GM18951 (cell line): ENCODE measurements around the gene TRAPPC10.

Source experiments
- POLR2A ChIP-seq: IDR thresholded peaks from 4 replicates; pipeline ENCODE4 v1.6.1; 2011; ENCODE audit warnings: mild to moderate bottlenecking; ENCODE audit not compliant: insufficient read length, insufficient read depth; ENCODE audit errors: extremely low read depth
- in situ Hi-C: fragments of 300-500 bp; cut with MboI; formaldehyde crosslinking; loops from one replicate; pipeline ENCODE4 v1.12.0; 2022; ENCODE audit warnings: low sequenced_read_pairs, mixed read lengths, inconsistent platforms; ENCODE audit not compliant: unreplicated experiment

TRAPPC10 gene

DNA sequence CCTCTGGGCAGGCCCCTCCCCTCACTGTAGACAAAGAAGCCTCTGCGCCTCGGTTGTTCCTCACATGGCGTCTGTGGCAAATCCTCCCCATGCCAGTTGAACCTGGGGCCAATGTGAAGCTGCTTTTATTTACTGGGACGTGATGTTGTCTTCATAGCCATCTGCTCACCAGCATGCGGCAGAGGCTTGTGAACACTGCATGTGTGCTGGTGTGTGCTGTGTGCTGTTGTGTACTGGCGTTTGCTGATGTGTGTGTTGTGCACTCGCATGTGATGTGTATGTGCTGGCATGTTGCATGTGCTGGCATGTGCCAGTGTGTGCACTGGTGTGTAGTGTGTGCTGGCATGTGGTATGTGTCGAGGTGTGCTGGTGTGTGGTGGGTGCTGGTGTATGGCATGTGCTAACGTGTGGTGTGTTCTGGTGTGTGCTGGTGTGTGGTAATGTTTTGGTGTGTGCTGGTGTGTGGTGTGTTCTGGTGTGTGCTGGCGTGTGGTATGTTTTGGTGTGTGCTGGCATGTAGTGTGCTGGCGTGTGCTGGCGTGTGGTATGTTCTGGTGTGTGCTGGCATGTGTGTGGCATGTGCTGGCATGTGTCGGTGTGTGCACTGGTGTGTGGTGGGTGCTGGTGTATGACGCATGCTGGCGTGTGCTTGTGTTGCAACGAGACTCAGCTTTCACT is 37.2 kb upstream of the TRAPPC10 start:
- in situ Hi-C loops = no loop called here
- TF ChIP-seq POLR2A = peak; percentile 17

DNA sequence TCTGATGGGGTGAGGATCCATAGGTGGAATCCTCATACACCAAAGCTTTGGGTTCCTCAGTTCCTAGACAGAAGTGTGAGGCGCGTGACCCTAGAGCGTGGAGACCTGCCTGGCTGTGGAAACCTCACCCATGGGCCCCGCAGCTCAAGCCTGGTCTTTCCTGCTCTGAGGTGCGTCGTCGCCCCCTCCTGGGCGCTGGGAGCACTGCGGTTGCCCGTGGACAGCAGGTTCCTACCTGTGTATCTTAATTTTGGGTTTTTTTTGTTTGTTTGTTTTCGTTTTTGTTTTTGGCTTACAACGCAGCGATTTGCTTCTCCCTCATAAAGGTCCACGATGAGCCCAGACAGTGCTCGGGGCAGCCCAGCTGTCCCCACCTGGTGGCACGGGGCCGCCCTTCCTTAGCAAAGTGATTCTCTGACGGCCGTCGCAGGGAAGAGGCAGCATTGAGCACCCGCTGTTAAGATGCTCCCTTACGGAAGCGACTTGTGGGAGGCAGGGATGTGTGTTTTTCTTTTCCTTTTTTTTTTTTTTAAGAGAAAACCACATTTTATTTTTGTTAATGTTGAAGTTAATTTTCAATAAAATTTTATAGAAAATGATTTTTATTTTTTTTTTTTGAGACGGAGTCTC is 36.5 kb upstream of the TRAPPC10 start:
- TF ChIP-seq POLR2A = no peak
- in situ Hi-C loops = no loop called here

GRCh38 chr21:43976661-43977060 is 35.4 kb upstream of the TRAPPC10 start:
- no peak for TF ChIP-seq POLR2A

DNA sequence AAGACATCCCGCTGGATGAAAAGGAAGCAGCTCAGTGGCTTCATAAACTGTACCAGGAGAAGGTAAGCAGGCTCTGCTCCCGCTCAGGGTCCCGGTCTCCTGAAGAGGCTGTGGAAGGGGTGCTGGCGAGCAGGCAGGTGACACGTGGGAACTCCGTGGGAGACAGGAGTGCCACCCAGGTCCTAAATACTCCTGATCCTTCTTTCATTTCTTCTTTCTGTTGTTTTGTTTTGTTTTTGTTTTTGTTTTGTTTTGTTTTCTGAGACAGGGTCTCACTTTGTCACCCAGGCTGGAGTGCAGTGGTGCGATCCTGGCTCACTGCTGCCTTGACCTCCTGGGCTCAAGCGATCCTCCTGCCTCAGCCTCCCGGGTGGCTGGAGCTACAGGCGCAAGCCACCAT is 34.0 kb upstream of the TRAPPC10 start:
- in situ Hi-C loops = no loop called here
- no peak for TF ChIP-seq POLR2A

More at GRCh38 chr21:43976661-43977060, 35.4 kb upstream of the TRAPPC10 start:
- in situ Hi-C loops = no loop called here

DNA sequence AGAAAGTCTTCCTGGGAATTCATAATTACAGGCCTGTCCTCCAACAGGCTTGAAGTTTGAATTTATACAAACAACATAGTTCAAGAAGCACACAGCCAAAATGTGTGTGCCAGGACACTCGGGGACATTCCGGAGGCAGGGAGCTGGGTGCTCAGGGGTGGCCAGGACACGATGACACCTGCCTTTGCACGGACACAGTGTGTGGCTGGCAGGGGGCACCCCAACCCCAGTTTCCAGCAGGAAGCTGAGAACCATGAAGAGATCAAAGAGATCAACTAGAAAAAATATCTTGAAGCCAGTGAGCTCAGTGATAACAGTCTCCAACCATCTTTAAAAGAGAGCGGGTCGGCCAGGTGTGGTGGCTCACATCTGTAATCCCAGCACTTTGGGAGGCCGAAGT is 32.5 kb upstream of the TRAPPC10 start:
- TF ChIP-seq POLR2A = no peak
- in situ Hi-C loops = no loop called here

- TF ChIP-seq POLR2A = no peak
- in situ Hi-C loops = no loop called here
Measured at GRCh38 chr21:43981151-43981870, 30.8 kb upstream of the TRAPPC10 start.

DNA sequence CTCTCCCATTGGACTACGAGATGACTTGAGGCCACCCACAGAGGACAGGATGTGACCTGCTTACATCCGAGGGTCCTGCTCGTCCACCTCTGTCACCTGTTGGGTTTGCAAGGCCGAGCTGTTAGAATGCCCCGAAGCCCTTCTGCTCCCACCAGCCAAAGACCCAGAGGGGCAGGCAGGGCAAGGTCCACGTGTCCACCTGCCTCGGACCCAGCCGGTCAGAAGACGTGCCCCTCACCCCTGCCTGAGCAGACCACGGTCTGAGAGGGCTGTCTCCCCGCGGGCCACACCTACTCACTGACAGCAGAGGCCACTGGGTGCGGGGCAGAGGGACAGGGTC is 30.3 kb upstream of the TRAPPC10 start:
- no peak for TF ChIP-seq POLR2A
- in situ Hi-C loops = no loop called here

GRCh38 chr21:43982489-43983078 is 29.5 kb upstream of the TRAPPC10 start:
- no peak for TF ChIP-seq POLR2A
- in situ Hi-C loops = no loop called here

- in situ Hi-C loops = no loop called here
Measured at GRCh38 chr21:43983390-43983789, 28.7 kb upstream of the TRAPPC10 start.

GRCh38 chr21:43983860-43984420 is 28.2 kb upstream of the TRAPPC10 start:
- in situ Hi-C loops = no loop called here
- no peak for TF ChIP-seq POLR2A

More at GRCh38 chr21:43983390-43983789, 28.7 kb upstream of the TRAPPC10 start:
- TF ChIP-seq POLR2A = no peak

GRCh38 chr21:43984905-43985689 is 27.0 kb upstream of the TRAPPC10 start:
- TF ChIP-seq POLR2A = no peak
- in situ Hi-C loops = no loop called here

DNA sequence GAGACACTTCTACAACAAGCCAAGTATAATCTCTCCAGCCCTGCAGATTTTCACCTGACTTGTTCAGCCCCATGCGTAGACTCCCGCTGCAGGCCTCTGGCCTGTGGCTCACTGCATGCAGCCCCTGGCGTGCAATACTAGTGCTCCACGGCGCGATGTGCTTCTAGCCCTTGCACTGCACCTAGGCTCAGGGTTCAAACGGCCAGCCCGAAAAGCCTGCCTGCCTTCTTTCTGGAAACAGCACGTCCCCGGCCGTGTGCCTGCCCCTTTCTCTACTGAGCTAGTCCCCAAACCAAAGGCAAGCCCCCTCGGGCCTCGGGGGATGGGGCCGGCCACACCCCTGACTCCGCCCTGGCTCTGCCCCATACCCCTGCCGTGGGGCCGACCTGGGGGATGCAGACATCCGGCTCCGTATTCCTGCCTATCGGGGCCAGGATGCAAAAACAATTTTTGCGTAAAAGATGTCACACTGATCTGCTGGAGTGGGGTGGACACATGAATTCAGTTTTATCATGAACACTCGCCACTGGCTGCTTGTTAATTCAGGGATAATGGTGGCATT is 26.3 kb upstream of the TRAPPC10 start:
- TF ChIP-seq POLR2A = no peak
- in situ Hi-C loops = no loop called here
